ENCODE data around the gene SLC26A6. TPM values are rescaled to one million over a fixed set of nuclear protein-coding genes. Genes with fewer than 3 reads are reported as not detected.

Gene SLC26A6
- total RNA-seq, 1 experiment from 2014 or later: 55.1 TPM

- no peak overlapping the region for H3K9ac ChIP-seq (ENCODE audit: low read length)
- DNase-seq (ENCODE audit: low read depth, low spot score) (no peak), ATAC-seq (no peak)
- H3K27ac ChIP-seq (ENCODE audit: low read depth, low read length): no peak overlapping the region
- H3K36me3 ChIP-seq (ENCODE audit: control insufficient read depth in 1 of 2, insufficient read depth in 2 of 2, low read length in 2 of 2): peaks cover 23 to 44% of the 10 kb centered on the region in 2 experiments; a peak in 3 of 4 replicates
- H3K4me2 ChIP-seq (ENCODE audit: low read length): no peak overlapping the region
- no peaks in the 10 kb centered on the region for H3K9me3 ChIP-seq (ENCODE audit: control insufficient read depth in 1 of 2, insufficient read depth in 1 of 2, low read depth in 1 of 2, low read length in 2 of 2)
- ChIA-PET POLR2A (no interaction called here), RAD21 (ENCODE audit: low non-redundant PET in 1 of 2, low total read pairs in 2 of 2, uncharacterized antibody in 2 of 2, unreplicated experiment in 2 of 2) (no interaction called here), CTCF (no interaction called here)
- no peaks in the 10 kb centered on the region for H4K20me1 ChIP-seq (ENCODE audit: insufficient read depth)
- no peaks in the 10 kb centered on the region for H3K27me3 ChIP-seq (ENCODE audit: insufficient read depth, low read length)
- H3K4me1 ChIP-seq (ENCODE audit: control insufficient read depth in 1 of 2, insufficient read depth in 2 of 2, low read length in 2 of 2): peaks cover 5 to 11% of the 10 kb centered on the region in 2 experiments; a peak in 3 of 4 replicates
- H2AFZ ChIP-seq (ENCODE audit: low read depth, low read length, poor library complexity, severe bottlenecking): no peak overlapping the region
- no peak overlapping the region for H3K4me3 ChIP-seq (replicated peaks in 1 of 2; ENCODE audit: low read depth in 1 of 2, low read length in 2 of 2)
- TF ChIP-seq, protein P1, sequence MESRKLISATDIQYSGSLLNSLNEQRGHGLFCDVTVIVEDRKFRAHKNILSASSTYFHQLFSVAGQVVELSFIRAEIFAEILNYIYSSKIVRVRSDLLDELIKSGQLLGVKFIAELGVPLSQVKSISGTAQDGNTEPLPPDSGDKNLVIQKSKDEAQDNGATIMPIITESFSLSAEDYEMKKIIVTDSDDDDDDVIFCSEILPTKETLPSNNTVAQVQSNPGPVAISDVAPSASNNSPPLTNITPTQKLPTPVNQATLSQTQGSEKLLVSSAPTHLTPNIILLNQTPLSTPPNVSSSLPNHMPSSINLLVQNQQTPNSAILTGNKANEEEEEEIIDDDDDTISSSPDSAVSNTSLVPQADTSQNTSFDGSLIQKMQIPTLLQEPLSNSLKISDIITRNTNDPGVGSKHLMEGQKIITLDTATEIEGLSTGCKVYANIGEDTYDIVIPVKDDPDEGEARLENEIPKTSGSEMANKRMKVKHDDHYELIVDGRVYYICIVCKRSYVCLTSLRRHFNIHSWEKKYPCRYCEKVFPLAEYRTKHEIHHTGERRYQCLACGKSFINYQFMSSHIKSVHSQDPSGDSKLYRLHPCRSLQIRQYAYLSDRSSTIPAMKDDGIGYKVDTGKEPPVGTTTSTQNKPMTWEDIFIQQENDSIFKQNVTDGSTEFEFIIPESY (IDR thresholded peaks at IDR 0.05; ENCODE audit: extremely low read depth, insufficient replicate concordance, low read length): no peak
- TF ChIP-seq REST (IDR thresholded peaks at IDR 0.05; ENCODE audit: low read depth) (no peak), MAX (IDR thresholded peaks at IDR 0.05) (no peak), FOSL1 (IDR thresholded peaks at IDR 0.05; ENCODE audit: low read depth) (no peak), JUND (IDR thresholded peaks at IDR 0.05) (no peak)
- no TSS peak for BruUV-seq (replicated peaks)
- intact Hi-C loops (cut with micrococcal nuclease): no loop called here
- H3K79me2 ChIP-seq (ENCODE audit: insufficient read depth, low read length): peaks cover 12% of the 10 kb centered on the region; the same call in 1 of the 2 replicates
- H3K9me2 ChIP-seq (ENCODE audit: insufficient read depth): no peaks in the 10 kb centered on the region
Observed at GRCh38 chr3:48629894-48630293, 5.4 kb downstream of the SLC26A6 start.
